NCI-H2171 treated with DMSO at 0.1 percent for 48 hours (cell line): ENCODE measurements around the gene AQP2.

ENCODE experiments used
- DNase-seq: peaks from one replicate; lab custom pipeline; 2025; lab: John Stamatoyannopoulos, UW

Gene AQP2

DNA sequence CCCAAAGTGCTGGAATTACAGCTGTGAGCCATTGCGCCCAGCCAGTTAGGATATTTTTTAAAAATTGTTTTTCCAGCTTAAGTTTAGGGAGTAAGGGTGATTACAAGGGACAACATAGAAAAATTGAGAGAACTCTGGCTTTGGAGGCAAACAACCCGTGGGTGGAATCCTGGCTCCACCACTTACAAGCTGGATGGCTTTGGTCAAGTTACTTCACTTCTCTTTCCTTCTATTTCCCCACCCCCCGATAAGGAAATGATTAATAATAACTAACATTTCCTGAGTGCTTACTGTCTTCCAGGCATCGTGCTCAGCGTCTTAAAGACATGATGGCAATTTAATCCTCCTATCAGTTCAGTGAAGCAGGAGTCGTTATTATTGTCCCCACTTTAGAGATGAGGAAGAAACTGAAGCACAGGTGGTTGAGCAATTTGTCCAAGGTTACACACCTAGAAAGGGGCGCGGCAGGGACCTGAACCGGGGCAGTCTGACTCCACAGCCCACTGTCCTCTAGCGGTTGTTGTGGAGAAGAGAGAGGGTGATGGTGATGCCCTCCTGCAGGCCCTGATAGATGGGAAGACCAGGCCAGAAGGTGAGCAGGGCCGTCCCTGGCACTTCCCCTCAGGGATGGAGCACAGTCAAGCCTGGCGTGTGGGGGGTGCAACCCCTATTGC is 30.2 kb upstream of the AQP2 start:
- DNase-seq: no peak

DNA sequence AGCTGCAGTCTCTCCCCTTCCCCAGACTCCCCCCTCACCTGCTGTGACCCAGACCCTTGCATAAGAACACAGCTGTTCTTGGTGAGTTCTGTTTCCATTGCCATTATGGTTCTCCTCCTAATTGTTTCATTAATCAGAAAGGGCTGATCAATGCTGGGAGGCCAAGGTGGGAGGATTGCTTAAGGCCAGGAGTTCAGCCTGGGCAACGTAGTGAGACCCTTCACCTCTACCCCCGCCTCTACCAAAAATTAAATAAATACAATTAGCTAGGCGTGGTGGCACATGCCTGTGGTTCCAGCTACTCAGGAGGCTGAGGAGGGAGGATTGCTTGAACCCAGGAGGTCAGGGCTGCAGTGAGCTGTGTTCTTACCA is 29.6 kb upstream of the AQP2 start:
- DNase-seq: no peak

DNA sequence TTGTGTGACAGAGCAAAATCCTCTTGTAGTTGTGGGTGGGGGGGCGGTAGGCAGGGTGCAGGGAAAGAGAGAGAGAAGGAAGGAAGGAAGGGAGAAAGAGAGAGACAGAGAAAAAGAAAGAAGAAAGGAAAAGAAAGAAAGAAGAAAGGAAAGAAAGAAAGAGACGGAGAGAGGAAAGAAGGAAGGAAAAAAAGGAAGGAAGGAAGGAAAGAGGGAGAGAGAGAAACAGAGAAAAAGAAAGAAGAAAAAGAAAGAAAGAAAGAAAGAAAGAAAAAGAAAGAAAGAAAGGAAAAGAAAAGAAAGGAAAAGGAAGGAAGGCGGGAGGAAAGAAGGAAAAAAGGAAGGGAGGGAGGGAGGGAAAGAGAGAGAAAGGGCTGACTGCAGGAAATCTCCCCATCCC is 29.2 kb upstream of the AQP2 start:
- DNase-seq: no peak

DNA sequence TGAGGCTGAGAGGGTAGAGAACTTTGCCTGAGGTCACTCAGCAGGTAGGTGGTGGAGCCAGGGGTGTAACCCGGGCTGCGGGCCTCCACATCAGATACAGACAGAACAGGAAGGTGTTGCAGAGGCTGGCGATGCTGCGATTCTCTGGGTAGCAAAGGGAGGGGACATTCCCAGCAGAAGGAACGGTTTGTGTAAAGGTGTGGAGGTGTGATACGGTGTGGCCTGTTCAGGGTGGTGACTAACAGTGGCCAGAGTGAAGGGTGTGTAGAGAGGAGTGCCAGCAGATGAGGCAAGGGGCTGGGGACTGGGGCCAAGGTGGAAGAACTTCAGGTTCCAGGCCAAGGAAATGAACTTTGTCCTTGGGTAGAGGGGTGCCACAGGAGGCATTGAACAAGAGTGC is 28.6 kb upstream of the AQP2 start:
- no peak for DNase-seq

DNA sequence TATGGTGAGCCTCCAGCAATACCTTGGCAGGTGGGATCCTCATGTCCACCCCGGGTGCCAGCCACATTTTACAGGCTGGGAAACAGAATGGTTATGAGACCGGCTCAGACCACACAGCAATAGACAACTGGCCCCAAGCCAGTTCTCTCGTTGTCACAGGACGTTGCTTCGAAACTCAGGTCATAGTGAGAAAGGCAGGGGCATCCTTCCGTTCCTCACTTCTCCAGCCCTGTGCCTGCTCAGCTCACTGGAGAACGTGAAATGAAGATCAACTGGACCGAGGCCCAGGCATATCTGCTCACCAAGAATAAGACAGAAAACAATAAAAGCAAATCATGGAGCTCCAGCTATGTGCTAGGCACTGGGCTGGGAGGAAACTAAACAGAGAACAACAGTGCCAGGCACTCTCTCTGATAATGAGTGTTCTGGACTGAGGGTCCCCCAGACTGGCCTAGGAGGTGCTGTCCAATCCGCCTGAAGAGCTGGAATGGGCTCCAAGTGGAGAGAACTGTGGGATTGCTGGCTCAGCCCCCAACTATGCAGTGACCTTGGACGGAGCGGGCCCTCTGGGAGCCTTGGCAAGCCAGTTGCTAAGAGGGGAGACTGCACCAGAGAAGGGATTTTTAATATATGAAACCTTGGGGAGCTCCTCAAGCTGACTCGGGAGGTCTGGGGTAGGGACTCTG is 28.0 kb upstream of the AQP2 start:
- no peak for DNase-seq

DNA sequence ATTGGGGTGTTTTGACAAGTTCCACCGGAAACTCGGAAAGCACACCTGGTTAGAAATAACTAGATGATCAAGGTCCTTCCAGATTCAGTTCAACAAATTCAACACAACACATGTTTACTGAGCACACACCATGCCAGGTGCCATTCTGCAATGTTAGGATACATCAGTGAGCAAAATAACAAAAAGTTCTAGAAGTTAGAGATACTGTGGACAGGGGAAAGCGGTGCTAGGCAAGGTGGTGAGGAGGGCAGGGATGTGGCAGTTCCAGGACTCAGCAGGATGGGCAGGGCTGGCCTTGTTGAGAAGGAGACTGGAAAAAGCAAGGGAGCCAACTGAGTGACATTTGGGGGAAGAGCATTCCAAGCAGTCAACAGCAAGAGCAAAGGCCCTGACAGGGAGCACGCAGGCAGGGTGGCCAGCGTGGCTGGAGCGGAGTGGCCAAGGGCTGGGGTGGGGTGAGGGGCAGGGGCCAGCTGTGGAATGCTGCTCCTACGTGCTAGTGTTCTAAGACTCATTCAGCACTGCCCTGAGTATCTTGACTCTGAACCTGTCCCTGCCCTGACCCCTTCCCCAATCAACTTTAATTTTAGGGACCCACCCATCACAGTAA is 27.4 kb upstream of the AQP2 start:
- no peak for DNase-seq

DNA sequence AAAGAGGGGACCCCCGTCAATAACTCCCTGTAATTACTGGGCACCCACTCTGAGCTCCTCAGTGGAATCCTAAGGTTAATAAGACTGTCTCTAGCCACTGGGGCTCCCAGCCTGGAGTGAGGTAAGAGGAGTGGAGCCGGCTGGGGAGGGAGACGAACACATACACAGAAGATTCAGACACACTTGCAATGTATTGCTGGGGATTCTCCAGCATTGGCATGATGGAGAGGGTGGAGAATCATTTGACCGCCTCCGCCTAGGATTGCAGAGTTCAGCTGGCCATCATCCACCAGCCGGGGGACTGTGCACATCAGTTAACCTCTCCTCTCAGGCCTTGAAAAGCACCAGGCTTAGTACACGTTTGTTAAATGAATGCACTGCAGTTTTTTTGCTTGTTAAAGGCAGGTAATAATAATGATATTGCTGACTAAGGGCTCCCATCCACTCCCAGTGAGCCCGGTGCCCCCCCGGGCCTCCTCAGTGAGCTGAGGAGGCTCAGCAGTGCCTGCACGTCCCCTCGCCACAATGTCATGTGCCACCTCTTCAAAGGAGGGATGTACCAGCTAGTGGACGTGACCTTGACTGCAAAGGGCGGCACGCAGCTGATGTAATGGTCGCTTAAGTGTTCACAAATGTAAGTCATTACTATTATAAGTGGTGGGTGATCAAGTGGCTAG is 26.5 kb upstream of the AQP2 start:
- DNase-seq: no peak

DNA sequence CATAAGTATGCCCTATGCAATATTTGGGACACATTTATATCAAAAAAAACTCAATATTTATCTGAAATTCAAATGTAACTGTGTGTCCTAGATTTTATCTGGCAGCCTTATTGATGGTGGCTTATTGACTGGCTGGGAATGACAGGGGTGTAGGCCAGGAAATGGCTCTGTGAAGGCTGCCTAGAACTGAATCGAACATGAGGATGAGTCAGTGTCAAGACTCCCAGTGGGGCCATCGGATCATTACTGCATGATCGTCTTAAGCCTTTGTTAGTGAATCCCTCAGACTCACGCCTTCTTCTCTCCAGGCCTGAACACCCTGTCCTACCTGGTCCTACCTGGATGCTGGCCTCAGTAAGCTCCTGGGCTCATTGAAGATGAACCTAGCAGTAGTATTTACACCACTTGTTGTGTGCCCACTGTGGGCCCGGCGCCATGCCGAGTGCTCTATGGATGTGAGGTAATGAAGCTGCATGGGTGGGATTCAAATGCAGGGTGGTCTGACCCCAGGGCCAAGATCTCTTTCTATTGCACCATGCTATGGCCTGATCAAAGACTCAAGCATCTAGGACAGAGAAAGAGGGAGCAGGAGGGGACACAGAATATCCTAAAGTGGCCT is 25.8 kb upstream of the AQP2 start:
- no peak for DNase-seq

DNA sequence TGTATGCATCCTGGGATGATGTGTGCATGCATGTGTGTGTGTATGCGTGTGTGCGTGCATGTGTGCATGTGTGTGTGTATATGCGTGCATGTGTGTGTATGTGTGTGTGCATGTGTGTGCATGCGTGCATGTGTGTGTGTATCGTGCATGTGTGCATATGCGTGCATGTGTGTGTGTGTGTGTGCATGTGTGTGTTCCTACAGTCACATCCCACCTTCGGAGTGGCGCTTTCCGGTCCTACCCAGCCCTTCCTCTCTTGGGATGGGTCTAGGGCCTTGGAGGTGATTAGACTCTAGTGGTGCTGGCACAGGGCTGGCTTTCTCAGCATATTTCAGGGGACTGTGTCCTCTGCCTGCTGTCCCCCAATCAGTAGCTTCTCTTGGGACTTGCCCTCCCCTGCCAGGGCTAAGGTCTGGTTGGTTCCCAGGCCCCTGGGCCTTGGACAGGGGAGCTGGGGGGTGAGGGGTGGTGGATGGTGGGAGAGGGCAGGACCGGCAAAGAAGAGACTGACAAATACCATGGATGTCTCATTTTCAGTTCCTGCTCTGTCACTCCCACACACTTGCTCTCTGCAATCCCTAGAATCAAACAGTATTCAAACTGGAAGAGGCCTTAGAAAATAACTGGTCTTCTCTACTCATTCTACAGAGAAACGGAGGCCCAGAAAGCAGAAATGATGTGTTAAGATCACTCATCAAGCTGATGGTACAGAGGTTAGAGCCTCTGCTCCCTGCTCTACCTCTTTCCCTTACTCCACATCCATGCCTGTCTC is 24.9 kb upstream of the AQP2 start:
- DNase-seq: no peak

DNA sequence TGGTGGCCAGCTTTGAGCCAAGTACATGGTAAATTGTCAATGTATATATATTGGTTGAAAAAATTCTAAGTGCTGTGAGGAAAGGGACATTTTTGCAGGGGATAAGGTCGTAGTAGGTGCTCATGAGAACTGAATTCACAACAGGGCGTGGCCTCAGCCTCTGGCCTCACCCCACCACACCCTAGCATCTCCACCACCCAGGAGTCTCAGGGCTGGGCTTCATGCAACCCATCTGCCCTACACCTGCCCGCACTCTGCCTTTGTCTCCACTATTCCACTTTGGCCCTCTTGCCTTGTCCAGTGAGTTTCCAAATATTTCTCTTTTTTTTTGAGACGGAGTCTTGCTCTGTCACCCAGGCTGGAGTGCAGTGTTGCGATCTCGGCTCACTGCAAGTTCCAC is 22.1 kb upstream of the AQP2 start:
- DNase-seq: no peak

DNA sequence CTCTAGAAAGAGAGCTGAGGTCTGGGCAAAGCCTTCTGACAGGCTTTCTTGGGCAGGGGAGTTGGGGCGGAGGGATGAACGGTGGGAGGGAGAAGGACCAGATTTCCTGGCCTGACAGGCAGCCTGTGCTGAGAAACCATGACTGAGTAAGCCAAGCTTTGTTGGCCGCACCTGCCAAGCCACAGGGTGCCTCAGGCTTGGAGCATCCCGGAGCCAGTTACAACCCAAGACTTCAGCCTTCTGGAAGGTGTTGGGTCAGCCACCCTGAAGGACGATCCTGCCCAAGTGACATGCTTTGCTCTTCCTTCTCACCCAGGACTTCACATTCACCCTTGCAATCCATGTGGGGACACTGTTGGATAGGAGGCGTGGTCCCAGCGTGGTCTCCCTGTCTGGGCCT is 21.0 kb upstream of the AQP2 start:
- DNase-seq: no peak

DNA sequence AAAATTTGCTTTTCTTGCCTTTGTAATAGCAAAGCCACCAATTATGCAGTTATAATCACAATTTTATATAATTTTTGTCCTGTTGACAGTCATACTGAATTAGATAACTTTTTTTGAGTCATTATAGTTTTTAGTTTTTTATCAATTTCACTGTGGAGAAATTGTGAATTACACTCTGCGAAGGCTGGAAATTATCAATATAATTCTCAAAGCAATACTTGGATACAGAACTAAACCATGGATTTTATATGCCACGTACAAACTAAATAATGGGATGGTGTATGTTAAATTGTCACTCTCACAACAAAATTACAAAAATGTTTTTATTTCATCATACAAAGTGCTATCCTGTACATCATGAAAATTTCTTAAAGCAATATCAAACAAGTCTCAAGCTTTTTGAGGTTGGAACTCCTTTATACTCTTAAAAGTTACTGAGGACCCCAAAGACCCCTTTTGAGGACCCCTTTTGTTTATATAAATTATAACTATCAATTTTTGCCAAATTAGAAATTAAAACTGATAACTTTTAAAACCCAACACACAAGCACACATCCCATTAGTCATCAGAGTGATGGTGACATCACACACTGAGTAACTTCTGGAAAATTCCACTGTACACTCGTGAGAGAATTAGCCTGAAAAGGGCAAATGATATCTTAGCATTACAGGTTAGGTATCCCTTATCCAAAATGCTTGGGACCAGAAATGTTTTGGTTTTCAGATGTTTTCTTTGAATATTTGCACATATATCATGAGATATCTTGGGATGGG is 19.8 kb upstream of the AQP2 start:
- DNase-seq: no peak

DNA sequence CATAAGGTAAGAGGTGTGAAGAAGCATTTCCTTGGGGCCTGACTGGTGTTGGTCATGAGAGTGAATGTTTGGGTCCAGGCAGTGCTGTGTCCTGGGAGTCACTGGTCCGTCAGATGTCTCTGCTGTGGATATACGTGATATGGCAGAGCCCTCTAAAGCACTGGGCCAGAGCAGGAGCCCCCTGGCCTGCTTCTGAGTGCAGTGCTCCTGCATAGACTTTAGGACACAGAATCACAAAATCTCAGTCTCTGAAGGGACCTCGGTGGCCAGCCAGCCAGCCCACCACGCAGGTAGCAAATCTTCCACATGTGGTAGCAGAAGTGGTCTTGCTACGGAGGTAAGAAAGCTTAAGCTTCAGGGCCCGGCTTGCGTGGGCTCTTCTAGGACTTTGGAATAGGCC is 18.5 kb upstream of the AQP2 start:
- no peak for DNase-seq

DNA sequence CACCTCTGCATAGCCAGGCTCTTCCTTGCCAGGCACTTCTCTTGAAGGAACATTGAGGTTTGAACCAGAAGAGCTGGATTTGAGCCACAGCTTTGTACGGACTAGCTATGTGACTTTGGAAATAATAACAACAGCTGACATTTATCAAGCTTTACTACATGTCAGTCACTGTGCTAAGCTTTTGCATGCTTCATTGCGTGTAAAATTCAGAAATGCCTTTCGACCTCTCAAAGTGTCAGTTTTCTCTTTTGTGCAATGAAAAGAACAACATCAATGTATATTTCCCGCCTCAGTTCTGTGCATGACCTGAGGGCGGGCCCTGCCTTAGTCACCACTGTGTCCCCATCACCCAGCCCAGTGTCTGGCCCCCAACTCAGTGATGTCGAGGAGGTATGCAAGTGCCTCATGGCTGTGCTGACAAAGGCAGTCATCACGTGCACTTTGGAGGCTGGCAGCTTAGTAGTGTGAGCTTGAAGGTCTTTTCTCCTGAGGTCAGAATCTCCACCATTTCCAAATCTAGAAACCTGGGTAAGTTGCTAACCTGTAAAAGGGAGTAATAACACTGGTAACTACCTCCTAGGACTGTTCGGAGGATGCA is 17.9 kb upstream of the AQP2 start:
- no peak for DNase-seq

DNA sequence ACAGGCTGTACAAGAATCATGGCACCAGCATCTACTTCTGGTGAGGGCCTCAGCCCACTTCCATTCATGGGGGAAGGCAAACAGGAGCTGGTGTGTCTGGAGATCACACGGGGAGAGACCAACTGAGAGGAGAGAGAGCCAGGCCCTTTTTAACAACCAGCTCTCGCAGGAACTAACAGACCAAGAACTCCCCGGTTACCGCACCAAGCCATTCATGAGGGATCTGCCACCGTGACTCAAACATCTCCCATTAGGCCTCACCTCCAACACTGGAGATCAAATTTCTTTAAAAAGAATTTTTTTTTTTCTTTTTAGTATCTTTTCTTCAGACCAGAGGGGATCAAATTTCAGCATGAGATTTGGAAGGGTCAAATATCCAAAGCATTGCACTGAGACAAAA is 16.7 kb upstream of the AQP2 start:
- DNase-seq: peak; percentile 68

DNA sequence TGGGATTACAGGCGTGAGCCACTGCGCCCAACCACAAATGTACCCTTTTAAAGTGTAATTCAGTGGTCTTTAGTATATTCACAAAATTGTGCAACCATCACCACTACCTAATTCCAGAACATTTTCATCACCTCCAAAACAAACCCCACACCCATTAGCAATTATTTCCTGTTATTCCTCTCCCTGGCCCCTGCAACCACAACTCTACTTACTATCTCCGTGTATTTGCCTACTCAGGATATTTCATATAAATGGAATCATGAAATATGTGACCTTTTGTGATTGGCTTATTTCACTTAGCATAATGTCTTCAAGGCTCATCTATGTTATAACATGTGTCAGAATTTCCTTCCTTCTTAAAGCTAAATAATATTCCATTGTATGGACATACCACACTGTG is 16.0 kb upstream of the AQP2 start:
- DNase-seq: no peak

DNA sequence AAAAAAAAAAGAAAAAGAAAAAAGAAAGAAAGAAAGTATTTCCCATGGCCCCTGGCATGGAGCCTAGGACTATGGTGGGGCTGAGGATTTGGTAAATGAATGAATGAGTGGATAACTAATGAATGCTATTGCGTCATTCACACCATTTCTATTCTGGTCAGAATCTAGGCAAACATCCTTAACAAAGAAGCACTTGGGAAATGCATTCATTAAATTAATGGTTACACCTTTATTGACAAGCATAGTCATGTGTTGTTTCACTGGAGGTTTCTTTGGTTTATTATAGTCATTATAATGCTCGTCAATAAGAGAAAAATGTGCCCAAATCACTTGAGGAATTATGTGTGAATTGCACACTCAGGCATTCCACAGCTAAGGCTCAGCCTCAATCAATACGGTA is 13.6 kb upstream of the AQP2 start:
- no peak for DNase-seq

DNA sequence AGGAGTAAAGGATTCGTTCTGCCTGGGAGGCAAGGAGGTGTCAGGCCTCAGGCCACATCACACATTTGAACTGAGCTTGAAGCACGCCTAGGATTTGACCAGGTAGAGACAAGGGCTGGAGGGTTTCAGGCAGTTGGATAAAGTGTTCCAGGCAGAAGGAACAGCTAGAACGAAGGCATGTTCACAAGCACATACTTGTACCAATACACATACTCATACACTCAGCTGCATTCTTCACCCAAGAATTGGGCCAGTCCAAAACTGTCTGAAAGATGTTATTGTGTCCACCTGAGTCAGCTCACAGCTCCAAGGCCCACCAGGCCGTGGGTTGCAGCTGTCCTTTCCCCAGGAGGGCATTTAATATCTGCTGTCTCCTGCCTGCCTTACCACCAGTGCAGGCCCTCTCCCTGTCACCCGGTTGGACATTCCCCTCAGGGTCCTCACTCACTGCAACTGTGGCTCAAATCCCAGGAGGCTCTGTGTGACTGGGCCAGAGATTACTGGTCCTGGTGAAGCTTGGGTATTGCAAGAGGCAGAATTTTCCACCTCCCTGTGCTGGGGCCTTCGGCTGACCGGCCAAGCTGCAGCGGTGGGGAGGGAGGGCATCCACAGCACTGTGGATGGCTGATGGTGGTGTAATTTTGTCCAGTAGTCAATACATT is 12.8 kb upstream of the AQP2 start:
- DNase-seq: no peak

DNA sequence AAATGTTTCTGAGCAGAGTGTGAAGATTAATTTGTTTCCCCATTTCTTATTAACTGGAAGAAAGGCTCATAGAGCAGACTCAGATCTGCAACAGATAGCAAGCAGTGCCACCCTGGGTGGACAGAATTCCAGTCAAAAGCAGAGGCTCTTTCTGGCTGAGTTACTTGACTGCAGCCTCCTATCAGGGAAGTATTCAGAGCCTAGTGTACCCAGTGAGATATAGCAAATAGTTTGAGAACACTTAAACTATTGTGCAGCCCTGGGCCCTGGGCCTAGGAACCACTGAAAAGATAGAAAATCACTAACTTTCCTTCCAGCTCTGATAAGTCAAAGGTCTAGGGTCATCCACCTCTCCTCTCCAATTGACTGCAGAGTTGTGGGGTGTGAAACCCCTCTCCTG is 11.2 kb upstream of the AQP2 start:
- DNase-seq: no peak

DNA sequence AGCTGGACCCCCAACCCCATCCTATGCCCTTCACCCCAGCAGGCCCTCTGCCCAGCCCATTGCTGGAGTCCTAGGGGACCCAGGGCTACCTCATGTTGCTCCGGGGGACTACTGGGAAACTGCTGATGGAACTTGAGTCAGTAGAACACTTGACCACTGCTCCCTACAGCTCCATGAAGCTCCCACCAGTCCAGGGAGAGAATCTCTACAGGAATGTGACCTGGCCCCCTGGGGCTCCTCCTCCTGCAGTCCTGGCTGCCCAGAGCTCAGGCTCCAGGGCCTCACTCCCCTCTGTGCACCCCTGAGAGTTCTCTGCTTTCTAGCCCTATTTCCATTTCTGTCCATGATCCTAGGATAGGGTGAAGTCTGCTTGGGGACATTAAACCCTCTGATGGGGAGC is 10.8 kb upstream of the AQP2 start:
- no peak for DNase-seq
